NCI-H2029 (cell line): ENCODE results near the gene ZBTB22.

Source experiments
- DNase-seq: peaks from one replicate; lab custom pipeline; 2025; lab: John Stamatoyannopoulos, UW

The ZBTB22 gene

GRCh38 chr6:33324125-33324524 lies 6.6 kb upstream of the ZBTB22 start:
- no peak for DNase-seq

GRCh38 chr6:33323623-33323948 lies 6.0 kb upstream of the ZBTB22 start:
- DNase-seq = no peak

DNA sequence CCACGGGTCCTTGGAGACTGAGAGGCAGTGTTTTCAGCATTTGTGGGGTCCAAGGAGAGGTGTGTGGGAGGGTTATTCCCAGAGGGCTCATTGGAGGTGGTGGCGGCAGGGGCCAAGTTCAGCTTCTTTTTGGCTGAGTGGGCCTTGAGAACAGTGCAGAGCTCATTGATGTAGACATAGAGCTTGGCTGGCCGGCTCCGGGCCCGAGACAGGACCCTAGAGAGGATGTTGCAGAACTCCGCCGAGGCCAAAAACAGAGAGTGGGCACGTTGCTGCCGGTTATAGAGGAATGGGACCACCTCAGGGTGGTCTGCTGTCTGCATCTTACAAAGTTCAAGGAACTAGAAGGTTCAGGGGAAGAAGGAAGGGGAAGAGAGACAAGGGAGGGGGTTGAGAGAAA lies 3.7 kb upstream of the ZBTB22 start:
- DNase-seq = no peak

GRCh38 chr6:33320315-33321181 lies 3.0 kb upstream of the ZBTB22 start:
- no peak for DNase-seq

GRCh38 chr6:33319939-33320314 lies 2.4 kb upstream of the ZBTB22 start:
- DNase-seq = no peak

DNA sequence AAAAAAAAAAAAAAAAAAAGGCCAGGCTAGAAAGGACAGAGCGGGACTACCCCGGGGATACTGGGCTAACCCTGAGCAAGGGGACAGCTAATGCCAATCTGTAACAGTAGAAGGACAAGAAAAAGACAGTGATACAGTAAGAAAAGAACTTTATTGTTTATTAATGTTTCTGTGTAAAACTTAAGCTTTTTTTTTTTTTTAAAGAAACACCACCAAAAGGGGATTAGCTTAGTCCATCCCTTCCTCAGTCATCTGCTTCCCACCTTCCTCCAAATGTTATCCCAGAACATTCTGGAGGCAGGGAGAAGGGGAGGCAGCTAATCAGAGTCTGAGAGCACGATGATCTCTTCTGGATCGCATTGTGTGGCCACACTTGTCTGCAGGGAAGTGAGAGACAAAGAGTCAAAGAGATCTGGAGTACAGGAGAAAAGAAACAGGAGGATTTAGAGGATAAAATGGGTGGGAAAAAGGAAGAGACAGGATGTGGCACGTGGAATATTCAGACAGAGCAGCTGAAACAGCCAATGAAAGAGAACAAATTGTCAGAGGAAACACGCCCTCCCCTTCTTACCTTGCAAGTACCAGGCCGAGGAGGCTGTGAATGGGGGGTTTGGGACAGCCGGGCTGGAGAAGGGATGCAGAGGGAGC lies 1.0 kb upstream of the ZBTB22 start:
- no peak for DNase-seq

GRCh38 chr6:33317419-33317668 lies 200 bp downstream of the ZBTB22 start:
- DNase-seq = no peak

DNA sequence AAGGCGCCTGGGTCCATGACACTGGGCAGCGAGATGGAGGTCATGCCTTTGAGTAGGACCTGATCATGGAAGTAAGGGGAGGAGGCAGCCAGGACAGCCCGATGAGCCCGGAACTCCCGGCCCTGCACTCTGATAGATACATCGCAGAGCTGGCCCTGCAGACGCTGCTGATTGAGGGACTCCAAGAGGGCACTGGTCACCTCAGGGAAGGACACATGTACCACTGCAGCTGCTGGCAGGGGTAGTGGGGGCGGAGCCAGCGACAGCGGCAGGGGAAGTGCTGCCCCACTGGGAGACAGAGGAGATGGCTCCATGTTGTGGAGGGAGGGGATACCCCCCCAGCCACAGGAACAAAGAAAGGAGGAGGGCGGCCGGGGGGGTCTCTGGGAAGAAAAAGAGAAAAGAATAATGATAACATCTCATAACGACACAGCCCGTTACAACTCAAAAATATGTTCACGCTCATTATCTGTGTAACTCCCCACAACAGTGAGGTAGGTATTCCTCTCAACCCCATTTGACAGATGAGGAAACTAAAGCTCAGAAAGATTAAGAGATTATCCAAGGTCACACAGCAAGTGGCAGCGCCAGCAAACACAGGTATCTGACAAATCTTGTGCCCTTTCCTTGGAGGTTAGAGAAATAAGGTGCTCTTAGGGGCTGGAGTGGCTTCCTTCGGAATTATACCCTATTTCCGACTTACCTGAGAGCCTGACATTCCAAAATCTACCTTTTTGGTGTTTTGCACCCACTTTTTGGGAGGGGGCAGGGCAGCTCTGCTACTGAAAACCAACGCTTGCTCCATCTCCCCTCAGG lies 733 bp downstream of the ZBTB22 start:
- no peak for DNase-seq

DNA sequence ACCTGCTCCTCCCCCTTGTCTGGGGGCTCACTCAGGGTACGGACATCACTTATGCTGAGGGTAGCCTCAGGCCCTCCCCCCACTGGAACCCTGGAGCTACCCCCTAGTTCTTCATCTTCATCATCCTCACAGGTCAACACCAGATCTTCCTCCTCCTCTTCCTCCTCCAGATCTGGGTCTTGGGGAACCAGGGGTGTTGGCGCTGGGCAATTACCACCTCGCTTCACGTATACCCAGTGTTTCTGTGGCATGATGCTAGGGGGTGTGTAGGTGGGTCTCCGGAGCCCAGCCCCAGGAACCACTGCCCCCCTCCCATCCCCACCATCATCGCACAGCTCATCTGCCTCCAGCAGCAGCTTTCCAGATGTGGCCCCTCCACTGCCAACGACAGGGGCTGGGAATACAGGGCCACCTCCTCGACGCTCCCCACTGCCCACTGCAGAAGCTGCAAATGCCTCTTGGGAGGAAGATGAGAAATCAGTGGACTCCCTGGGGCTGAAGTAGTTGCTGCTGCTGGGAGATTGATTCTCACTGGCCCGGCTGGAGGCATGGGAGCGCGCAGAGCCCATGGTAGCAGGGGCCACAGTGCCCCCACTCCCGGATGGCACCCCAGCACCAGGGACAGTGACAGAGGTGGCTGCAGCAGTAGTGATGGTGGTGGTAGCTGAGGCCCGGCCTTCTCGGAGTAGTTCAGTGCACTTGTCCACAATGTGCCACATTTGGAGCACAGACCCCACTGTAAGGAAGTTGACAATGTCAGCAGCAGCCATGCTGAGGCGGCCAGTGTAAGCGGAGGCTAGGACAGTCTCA lies 1.5 kb downstream of the ZBTB22 start:
- DNase-seq = no peak

DNA sequence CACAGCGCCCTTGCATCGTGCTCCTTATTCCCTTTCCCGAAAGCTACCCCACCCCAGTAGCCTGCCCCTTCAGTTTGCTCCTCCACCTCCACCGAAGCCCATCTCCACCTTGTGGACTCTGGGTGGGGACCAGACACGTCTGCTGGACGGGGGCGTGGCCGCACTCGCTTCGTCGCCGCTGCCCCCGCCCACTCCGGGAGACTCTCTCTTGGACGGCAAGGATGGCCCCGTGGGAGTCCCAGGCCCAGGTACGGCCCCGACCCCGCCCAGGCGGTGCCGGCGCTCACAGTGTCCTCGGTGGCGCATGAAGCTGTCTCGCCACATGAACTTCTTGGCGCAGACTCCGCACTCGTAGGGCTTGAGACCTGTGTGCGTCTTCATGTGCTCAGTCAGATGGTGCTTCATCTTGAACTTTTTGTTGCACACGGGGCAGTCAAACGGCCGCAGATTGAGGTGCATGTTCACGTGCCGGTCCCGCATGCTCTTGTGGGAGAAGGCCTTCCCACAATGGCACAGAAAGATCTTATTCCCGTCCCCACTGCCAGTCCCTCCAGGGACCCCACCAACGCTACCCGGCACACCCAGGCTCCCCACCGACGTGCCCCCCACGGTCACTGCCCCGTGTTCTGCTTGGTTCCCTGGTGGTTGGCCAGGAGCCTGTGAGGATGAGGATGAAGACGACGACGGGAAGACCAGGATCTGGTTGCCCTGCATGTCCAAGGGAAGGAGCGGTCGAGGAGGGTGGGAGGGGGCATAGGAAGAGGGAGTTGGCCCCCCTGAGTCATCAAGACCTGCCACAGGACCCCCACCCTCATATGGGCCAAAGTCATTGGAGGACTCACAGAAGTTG lies 2.4 kb downstream of the ZBTB22 start:
- DNase-seq = peak; percentile 31

DNA sequence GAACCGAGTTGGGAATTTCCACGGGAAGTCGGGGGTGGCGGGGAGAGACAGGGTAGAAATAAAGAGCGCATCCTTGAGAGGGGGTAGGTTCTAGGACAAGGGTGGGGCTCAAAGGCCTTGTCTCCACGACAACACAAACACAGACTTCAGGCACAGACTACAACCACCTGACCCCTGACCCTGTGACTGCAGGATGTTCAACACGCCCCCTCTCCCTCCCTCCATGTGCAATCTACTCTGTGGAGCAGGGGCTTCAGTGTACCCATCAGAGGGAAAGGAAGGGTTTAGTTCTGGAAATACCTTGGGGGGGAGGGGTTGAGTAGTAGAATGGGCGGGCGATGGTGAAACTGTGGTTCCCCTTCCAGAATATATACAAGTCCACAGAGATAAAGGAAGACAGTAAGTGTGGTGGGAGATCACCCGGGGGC lies 3.0 kb downstream of the ZBTB22 start:
- peak; percentile 76 for DNase-seq

GRCh38 chr6:33313709-33314514 lies 3.6 kb downstream of the ZBTB22 start, which contains the start of gene TAPBP:
Gene TAPBP, minus strand, starts transcription at chr6:33314078. Its CDS starts 37 bp downstream, at chr6:33314041.
- peak; percentile 26 for DNase-seq

- DNase-seq = no peak
Observed at GRCh38 chr6:33313105-33313708, 4.3 kb downstream of the ZBTB22 start.

DNA sequence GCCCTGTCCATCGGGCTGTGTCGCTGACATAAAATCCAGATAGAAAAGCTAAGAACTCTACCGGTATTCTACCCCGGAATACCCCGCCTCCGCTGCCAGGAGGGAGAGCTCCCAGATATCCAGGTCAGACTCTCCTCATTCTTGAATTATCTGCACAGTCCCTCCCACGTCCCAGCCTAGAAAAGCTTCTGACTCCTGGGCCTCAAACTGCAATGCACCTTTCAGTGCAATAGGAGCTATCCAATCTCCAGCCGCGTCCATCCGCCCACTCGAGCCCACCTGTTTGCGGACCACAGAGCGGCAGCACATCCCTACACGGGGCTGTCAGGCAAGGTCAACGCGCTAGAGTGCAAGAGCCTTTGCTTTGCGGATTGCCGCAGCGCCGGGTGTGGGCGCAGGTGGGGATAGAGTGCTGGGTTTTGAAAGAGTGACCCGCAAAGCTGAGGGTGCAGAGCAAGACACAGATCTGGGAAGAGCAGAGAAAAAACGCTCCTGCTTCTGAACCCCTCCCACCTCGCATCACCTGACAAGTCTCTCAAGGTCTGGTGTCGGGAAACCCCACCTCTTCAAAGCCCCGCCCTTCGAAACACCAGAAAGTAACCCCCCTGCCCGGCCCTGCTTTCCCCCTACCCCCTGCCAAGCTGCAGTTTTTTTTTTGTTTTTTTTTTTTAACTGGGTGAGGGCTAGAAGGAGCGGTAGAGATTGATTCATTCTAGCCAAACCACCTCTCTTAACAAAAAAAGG lies 5.0 kb downstream of the ZBTB22 start:
- DNase-seq = peak; percentile 78

GRCh38 chr6:33306356-33306755 lies 11.2 kb downstream of the ZBTB22 start:
- DNase-seq = no peak

- no peak for DNase-seq
Observed at GRCh38 chr6:33305052-33305451, 12.5 kb downstream of the ZBTB22 start.

DNA sequence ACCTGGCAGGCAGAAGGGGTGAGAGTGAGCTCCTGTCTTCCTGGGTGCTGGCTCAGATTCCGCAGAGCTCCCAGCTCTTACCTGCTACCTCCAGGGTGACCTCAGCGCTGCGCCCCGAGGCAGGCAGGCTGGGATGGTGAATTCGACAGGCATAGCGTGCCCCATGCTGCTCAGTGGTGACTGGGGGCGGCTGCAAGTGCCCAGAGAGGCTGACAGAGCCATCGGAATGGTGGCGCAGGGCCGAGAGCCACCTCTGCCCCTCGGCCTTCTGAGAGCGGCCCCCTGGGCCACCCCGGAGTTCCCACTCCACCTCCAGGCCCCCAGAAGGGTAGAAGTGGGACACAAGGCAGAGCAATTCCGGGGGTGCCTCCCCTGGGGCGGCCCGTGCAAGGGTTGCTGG lies 13.3 kb downstream of the ZBTB22 start:
- no peak for DNase-seq

- no peak for DNase-seq
Observed at GRCh38 chr6:33301877-33302276, 15.7 kb downstream of the ZBTB22 start.

- DNase-seq = peak; percentile 92
Observed at GRCh38 chr6:33299237-33299944, 18.2 kb downstream of the ZBTB22 start.
